HEK293T (cell line): Measurements from ENCODE around the gene CLMN.

Source experiments
- BHLHE40 ChIP-seq: fragments of 450-650 bp; IDR thresholded peaks from 2 replicates; pipeline ENCODE4 v1.6.1; 2016; ENCODE audit warnings: mild to moderate bottlenecking, moderate library complexity, borderline replicate concordance
- CTBP1 ChIP-seq: fragments of 450-650 bp; IDR thresholded peaks from 2 replicates; pipeline ENCODE4 v1.6.1; 2016; ENCODE audit warnings: borderline replicate concordance
- FOXM1 ChIP-seq: fragments of 450-650 bp; IDR thresholded peaks from 2 replicates; pipeline ENCODE4 v1.6.1; 2017; ENCODE audit warnings: mild to moderate bottlenecking, borderline replicate concordance
- PKNOX1 ChIP-seq: fragments of 450-650 bp; IDR thresholded peaks from 2 replicates; pipeline ENCODE4 v1.6.1; 2016
- TARDBP ChIP-seq: fragments of 450-650 bp; IDR thresholded peaks from 2 replicates; pipeline ENCODE4 v1.6.1; 2016

DNA sequence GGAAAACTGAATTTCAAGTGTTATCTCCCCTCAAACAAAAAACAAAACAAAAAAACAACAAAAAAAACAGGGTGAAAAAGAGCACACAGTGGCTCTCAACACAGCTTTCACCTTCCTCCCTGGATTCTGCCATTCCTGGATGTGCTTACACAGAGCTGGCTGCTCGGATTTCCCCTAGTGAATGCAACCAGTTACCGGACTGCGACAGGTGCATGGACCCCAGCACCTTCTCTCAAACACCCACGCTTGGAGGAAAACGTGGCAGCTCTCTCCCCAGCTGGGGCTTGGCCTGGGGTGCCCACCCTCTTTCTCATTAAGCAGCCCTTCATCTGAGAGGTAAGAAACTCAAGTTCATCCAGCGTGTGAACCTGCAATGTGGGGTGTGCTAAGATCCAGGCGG, 128.9 kb downstream of the CLMN start:
- TF ChIP-seq CTBP1 (no peak), PKNOX1 (no peak), BHLHE40 (no peak), FOXM1 (no peak), TARDBP (no peak)
